HepG2 (cell line): Measurements from ENCODE around the gene LAMC1. TPM values are rescaled to one million over a fixed set of nuclear protein-coding genes. Genes with fewer than 3 reads are reported as not detected.

Experiments used
- BCL6 ChIP-seq: IDR thresholded peaks from 2 replicates; pipeline ENCODE4 v1.6.1; 2016; ENCODE audit warnings: missing genetic modification reagents, missing compliant biosample characterization
- ERF ChIP-seq: IDR thresholded peaks from 2 replicates; pipeline ENCODE4 v1.6.1; 2018; ENCODE audit warnings: missing biosample characterization, missing genetic modification reagents
- FUBP1 ChIP-seq: sonication (generic); formaldehyde crosslinking; IDR thresholded peaks from 2 replicates; pipeline ENCODE4 v1.5.1; 2020; ENCODE audit warnings: missing genetic modification reagents, mild to moderate bottlenecking, borderline replicate concordance
- GATAD2A ChIP-seq: IDR thresholded peaks from 2 replicates; pipeline ENCODE4 v1.6.1; 2016
- HMG20B ChIP-seq: conservative IDR thresholded peaks from 2 replicates; pipeline ENCODE4 v1.6.1; 2016; ENCODE audit warnings: missing genetic modification reagents, missing compliant biosample characterization
- JUN ChIP-seq: sonication (generic); formaldehyde crosslinking; IDR thresholded peaks from 2 replicates; pipeline ENCODE4 v1.4.0; 2020; ENCODE audit warnings: mild to moderate bottlenecking, missing genetic modification reagents
- MAFK ChIP-seq, 2 experiments: IDR thresholded peaks in 1 of 2; conservative IDR thresholded peaks in 1 of 2; 2 replicates each; pipeline ENCODE4 v1.6.1; 2011; ENCODE audit warnings: improper control_type of control experiment in 2 of 2, low read length in 2 of 2
- MLLT10 ChIP-seq: sonication (generic); formaldehyde crosslinking; IDR thresholded peaks from 2 replicates; pipeline ENCODE4 v1.4.0; 2020; ENCODE audit warnings: missing genetic modification reagents
- NFAT5 ChIP-seq: sonication (generic); formaldehyde crosslinking; IDR thresholded peaks from 2 replicates; pipeline ENCODE4 v1.4.0; 2020; ENCODE audit warnings: missing genetic modification reagents
- NR2F2 ChIP-seq: IDR thresholded peaks from 2 replicates; pipeline ENCODE4 v1.6.1; 2012; ENCODE audit warnings: low read depth, inconsistent platforms, borderline replicate concordance
- PHF21A ChIP-seq: sonication (generic); formaldehyde crosslinking; IDR thresholded peaks from 2 replicates; pipeline ENCODE4 v1.5.0; 2020; ENCODE audit warnings: mild to moderate bottlenecking, missing genetic modification reagents
- POLR2G ChIP-seq: fragments of 200-400 bp; formaldehyde crosslinking; IDR thresholded peaks from 2 replicates; pipeline ENCODE4 v1.6.1; 2018; ENCODE audit warnings: mild to moderate bottlenecking, low read depth, low read length, moderate library complexity
- RERE ChIP-seq: IDR thresholded peaks from 2 replicates; pipeline ENCODE4 v1.6.1; 2016; ENCODE audit warnings: low read depth, missing genetic modification reagents, missing compliant biosample characterization
- TBX3 ChIP-seq: fragments of 450-650 bp; IDR thresholded peaks from 2 replicates; pipeline ENCODE4 v1.6.1; 2017; ENCODE audit warnings: antibody characterized with exemption, mild to moderate bottlenecking, inconsistent platforms, borderline replicate concordance
- TEAD3 ChIP-seq: optimal IDR thresholded peaks from 2 replicates; pipeline ENCODE3; 2016; ENCODE audit warnings: borderline replicate concordance
- ZBTB3 ChIP-seq: sonication (generic); formaldehyde crosslinking; IDR thresholded peaks from 2 replicates; pipeline ENCODE4 v1.4.0; 2020; ENCODE audit warnings: low read depth, mild to moderate bottlenecking, moderate library complexity, missing genetic modification reagents, borderline replicate concordance
- ZIK1 ChIP-seq: sonication (generic); formaldehyde crosslinking; IDR thresholded peaks from 2 replicates; pipeline ENCODE4 v1.5.0; 2020; ENCODE audit warnings: mild to moderate bottlenecking, low read depth, missing genetic modification reagents, borderline replicate concordance
- ZNF672 ChIP-seq: sonication (generic); formaldehyde crosslinking; IDR thresholded peaks from 2 replicates; pipeline ENCODE4 v1.8.1; 2022; ENCODE audit warnings: missing genetic modification reagents
- ZNF724P ChIP-seq: sonication (generic); formaldehyde crosslinking; IDR thresholded peaks from 2 replicates; pipeline ENCODE4 v1.8.0; 2022; ENCODE audit warnings: missing genetic modification reagents, borderline replicate concordance
- ZNF75D ChIP-seq: sonication (generic); formaldehyde crosslinking; IDR thresholded peaks from 2 replicates; pipeline ENCODE4 v1.8.1; 2023; ENCODE audit warnings: missing genetic modification reagents, mild to moderate bottlenecking, borderline replicate concordance
- polyA plus RNA-seq, 8 experiments: library from polyadenylated mRNA; depleted of rRNA in 3 of 8; stranded (reverse) in 7 of 8; unstranded in 1 of 8; fragments of >200 nt; fragmentation: Illumina TruSeq in 4 of 8; extraction: Trizol in 4 of 8; gene quantifications; 2 replicates each; pipeline versions ENCODE4 v1.2.1 to v1.2.3, GENCODE V29; 2011 to 2016; ENCODE audit warnings: low read depth in 4 of 8, missing spikeins in 1 of 8, mixed read lengths in 1 of 8; ENCODE audit not compliant: insufficient read depth in 1 of 8
- total RNA-seq, 5 experiments: library from RNA; depleted of rRNA; stranded (reverse); fragments of >200 nt; fragmentation: Illumina TruSeq; extraction: Trizol; gene quantifications; 2 replicates each; pipeline ENCODE4 v1.2.3, GENCODE V29; 2016; ENCODE audit warnings: low read depth in 1 of 5

Gene LAMC1
- total and polyA plus RNA-seq, 2 of the 13 experiments (the other 11 are each of a cell fraction or from before 2014, with no cell fraction given): 58.5 to 137 TPM

GRCh38 chr1:183030053-183030452 is 6.8 kb downstream of the LAMC1 start (continued):
- TF ChIP-seq FUBP1 (CRISPR knock-in tag): no peak
- no peak for TF ChIP-seq MLLT10 (CRISPR knock-in tag)
- peak; percentile 80 for TF ChIP-seq RERE (CRISPR knock-in tag)
- TF ChIP-seq JUN: no peak
- no peak for TF ChIP-seq NFAT5 (CRISPR knock-in tag)
- no peak for TF ChIP-seq ZBTB3 (CRISPR knock-in tag)
- TF ChIP-seq NR2F2: peak; percentile 77
- no peak for TF ChIP-seq ZNF75D (CRISPR knock-in tag)
- no peak for TF ChIP-seq ZIK1 (CRISPR knock-in tag)
- TF ChIP-seq PHF21A (CRISPR knock-in tag): peak; percentile 79
- TF ChIP-seq BCL6 (CRISPR knock-in tag): peak; percentile 89
- TF ChIP-seq GATAD2A (CRISPR knock-in tag): peak; percentile 95
- no peak for TF ChIP-seq MAFK (conservative IDR thresholded peaks at IDR 0.05 in 1 of 2, IDR thresholded peaks at IDR 0.05 in 1 of 2; ENCODE audit: low read length in 2 of 2)
- no peak for TF ChIP-seq TBX3
- peak; percentile 91 for TF ChIP-seq HMG20B (CRISPR knock-in tag)
- TF ChIP-seq ZNF724P (CRISPR knock-in tag): no peak
- TF ChIP-seq TEAD3 (CRISPR knock-in tag): peak; percentile 60
- no peak for TF ChIP-seq POLR2G
- peak; percentile 64; the same call in 1 of the 2 replicates for TF ChIP-seq ERF (CRISPR knock-in tag)
- no peak for TF ChIP-seq ZNF672
